22Rv1 (cell line): ENCODE data around the gene COL4A2.

Experiments
- H3K27ac ChIP-seq: fragments of 450-650 bp; 2 replicates; pipeline ENCODE4 v1.5.1; 2017
- CTCF ChIP-seq: fragments of 450-650 bp; IDR thresholded peaks from 2 replicates; pipeline ENCODE4 v1.5.1; 2017; ENCODE audit warnings: mild to moderate bottlenecking
- ZFX ChIP-seq: fragments of 450-650 bp; IDR thresholded peaks from 2 replicates; pipeline ENCODE4 v1.6.1; 2017; ENCODE audit warnings: antibody characterized with exemption, borderline replicate concordance

Gene COL4A2

DNA sequence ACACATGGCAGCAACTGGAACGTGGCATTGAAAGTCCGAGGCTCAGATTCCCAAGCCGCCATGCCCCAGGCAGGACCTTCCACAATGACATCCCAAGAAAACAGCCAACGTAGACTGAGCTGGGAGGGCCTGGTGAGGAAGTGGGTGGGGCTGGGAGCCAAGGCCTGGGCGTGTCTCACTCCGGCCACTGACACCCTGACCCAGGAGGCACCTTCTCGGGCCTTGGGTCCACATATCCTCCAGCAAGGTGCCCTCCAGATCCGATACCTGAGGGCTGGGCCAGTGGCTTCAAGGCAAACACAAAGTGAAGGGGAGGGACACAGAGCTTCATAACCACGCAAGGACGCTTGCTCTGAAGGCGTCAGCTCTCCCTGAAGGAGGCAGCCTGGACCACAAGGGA, 211.5 kb downstream of the COL4A2 start:
- TF ChIP-seq ZFX (no peak), CTCF (no peak)
- no peak overlapping the region for H3K27ac ChIP-seq

- no peak overlapping the region for H3K27ac ChIP-seq
- TF ChIP-seq ZFX (no peak), CTCF (no peak)
Observed at GRCh38 chr13:110519046-110519445, 212.0 kb downstream of the COL4A2 start.

DNA sequence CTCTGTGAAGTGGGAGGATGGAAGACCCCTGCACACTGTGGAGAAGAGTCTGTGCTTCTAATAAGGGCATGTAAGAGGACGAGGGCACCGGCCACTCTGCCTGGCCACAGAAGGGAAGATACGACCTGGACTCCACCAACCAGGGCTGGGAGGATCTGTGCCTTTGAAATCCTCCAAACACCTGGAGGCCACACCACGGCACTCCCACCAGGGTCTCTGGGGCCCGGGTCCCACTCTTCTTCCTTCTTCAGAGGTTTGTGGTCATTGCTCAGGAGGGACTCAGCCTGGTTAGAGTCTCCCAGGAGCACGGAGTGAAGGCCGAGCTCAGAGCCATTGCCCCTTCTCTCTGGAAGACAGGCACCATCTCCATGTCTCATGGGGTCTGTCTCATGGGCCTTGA, 212.4 kb downstream of the COL4A2 start:
- no peak overlapping the region for H3K27ac ChIP-seq
- no peak for TF ChIP-seq ZFX
- no peak for TF ChIP-seq CTCF

GRCh38 chr13:110520431-110521295, 213.6 kb downstream of the COL4A2 start:
- H3K27ac ChIP-seq = no peak overlapping the region
- no peak for TF ChIP-seq ZFX
- no peak for TF ChIP-seq CTCF

DNA sequence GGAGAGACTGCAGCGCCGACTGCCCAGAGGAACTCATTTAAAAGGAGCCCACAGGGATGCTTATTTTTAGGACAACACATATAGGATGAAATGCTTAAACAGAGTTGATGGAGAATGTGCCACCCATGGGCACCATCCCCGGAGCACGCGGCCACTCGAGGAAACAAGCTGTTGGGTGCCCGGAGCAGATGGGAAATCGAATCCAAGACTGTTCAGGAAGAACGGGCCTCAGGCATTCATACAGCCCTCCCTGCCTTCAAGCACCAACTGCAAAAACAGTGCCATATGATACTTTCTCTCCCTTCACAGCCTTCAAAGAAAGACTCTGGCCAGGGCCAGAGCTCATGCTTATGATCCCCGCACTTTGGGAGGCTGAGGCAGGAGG, 214.2 kb downstream of the COL4A2 start:
- TF ChIP-seq ZFX (no peak), CTCF (no peak)
- H3K27ac ChIP-seq = no peak overlapping the region

DNA sequence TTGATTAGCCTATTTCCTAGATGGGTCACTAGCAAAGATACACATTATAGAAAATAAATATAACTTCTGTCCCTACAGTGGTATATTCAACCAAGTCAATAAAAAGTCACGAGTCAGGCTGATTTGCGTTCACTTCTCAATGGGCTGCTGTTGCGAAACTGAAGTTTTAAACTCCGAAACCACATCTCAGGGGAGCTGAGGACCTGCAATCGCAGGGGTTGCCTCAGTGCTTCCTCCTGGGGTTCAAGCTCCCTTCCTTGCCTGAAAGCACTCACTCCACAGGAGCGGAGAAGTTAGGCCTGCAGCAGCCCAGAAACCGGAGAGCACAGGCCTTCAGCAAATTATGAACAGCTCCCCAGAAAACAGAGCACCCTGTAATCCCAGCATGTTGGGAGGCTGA, 214.9 kb downstream of the COL4A2 start:
- TF ChIP-seq CTCF = no peak
- TF ChIP-seq ZFX = no peak
- H3K27ac ChIP-seq = no peak overlapping the region

DNA sequence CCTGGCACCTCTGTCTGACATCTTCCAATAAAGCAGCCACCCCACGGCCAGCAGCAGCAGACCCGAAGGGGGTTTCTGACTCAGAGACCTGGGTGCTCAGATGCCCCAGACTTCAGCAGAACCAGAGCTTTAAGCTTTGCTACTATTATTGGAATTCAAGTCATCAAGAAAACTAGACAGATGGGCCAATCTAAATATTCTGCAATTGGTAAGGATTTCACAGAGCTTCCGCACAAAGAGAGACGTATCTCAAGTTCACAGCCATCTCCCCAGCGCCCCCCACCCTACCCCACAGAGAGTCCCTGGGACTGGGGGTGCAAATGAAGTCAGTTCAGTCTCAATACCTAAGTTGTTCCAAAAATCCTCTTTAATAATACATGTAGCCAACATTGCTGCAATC, 215.6 kb downstream of the COL4A2 start:
- H3K27ac ChIP-seq = no peak overlapping the region
- no peak for TF ChIP-seq CTCF
- no peak for TF ChIP-seq ZFX
